K562 (cell line): ENCODE data around the gene TCEANC2. TPM values are rescaled to one million over a fixed set of nuclear protein-coding genes. Genes with fewer than 3 reads are reported as not detected.

ENCODE experiments used
- FUS ChIP-seq: fragments of 200-400 bp; formaldehyde crosslinking; optimal IDR thresholded peaks from 2 replicates; pipeline ENCODE3; 2017; ENCODE audit warnings: low read depth, low read length
- HDAC8 ChIP-seq: fragments of 450-650 bp; IDR thresholded peaks from 2 replicates; pipeline ENCODE4 v1.6.1; 2016; ENCODE audit warnings: mild to moderate bottlenecking, missing genetic modification characterization, moderate library complexity, missing compliant biosample characterization
- HEY1 ChIP-seq: fragments of 250-450 bp; sonication (Bioruptor Pico); IDR thresholded peaks from 2 replicates; pipeline ENCODE4 v1.5.0; 2020; ENCODE audit warnings: mild to moderate bottlenecking, moderate library complexity, borderline replicate concordance
- HMGN3 ChIP-seq: IDR thresholded peaks from 2 replicates; pipeline ENCODE4 v1.6.1; 2011; ENCODE audit warnings: borderline replicate concordance, low read depth, mild to moderate bottlenecking, mixed read lengths, low read length; ENCODE audit not compliant: insufficient read length; ENCODE audit errors: extremely low read depth
- JUND ChIP-seq, 2 experiments: IDR thresholded peaks; 2 replicates in 1 of 2; 3 replicates in 1 of 2; pipeline ENCODE4 v1.6.1; 2011; ENCODE audit warnings: borderline replicate concordance in 2 of 2, low read depth in 2 of 2, low read length in 2 of 2, improper control_type of control experiment in 1 of 2, missing biosample characterization in 1 of 2, missing genetic modification characterization in 1 of 2, missing genetic modification reagents in 1 of 2
- KLF16 ChIP-seq: IDR thresholded peaks from 2 replicates; pipeline ENCODE4 v1.6.1; 2016; ENCODE audit warnings: antibody characterized with exemption
- LCOR ChIP-seq: sonication (generic); formaldehyde crosslinking; IDR thresholded peaks from 2 replicates; pipeline ENCODE4 v1.8.0; 2022; ENCODE audit warnings: mild to moderate bottlenecking, missing genetic modification reagents
- MAX ChIP-seq: sonication (generic); formaldehyde crosslinking; IDR thresholded peaks from 2 replicates; pipeline ENCODE4 v1.9.0; 2022; ENCODE audit warnings: mild to moderate bottlenecking, missing genetic modification reagents
- PCBP2 ChIP-seq: fragments of 200-400 bp; formaldehyde crosslinking; IDR thresholded peaks from 2 replicates; pipeline ENCODE4 v1.6.1; 2018; ENCODE audit warnings: low read length, low read depth, mild to moderate bottlenecking, moderate library complexity; ENCODE audit not compliant: poor library complexity, severe bottlenecking
- PTBP1 ChIP-seq: fragments of 200-400 bp; formaldehyde crosslinking; IDR thresholded peaks from 2 replicates; pipeline ENCODE4 v1.6.1; 2017; ENCODE audit warnings: low read depth, low read length
- PTTG1 ChIP-seq: fragments of 450-650 bp; IDR thresholded peaks from 2 replicates; pipeline ENCODE4 v1.6.1; 2016; ENCODE audit warnings: low read depth, mild to moderate bottlenecking, missing genetic modification characterization, missing compliant biosample characterization
- PURB ChIP-seq: sonication (generic); formaldehyde crosslinking; IDR thresholded peaks from 2 replicates; pipeline ENCODE4 v1.9.0; 2021; ENCODE audit warnings: low read depth, mild to moderate bottlenecking, missing genetic modification reagents
- RB1 ChIP-seq: fragments of 450-650 bp; IDR thresholded peaks from 2 replicates; pipeline ENCODE4 v1.6.1; 2017; ENCODE audit warnings: low read depth, mild to moderate bottlenecking
- SNAPC5 ChIP-seq: fragments of 250-450 bp; sonication (Bioruptor Pico); IDR thresholded peaks from 2 replicates; pipeline ENCODE4 v1.8.0; 2021; ENCODE audit warnings: moderate library complexity, mild to moderate bottlenecking, inconsistent platforms
- SNRNP70 ChIP-seq: fragments of 200-400 bp; formaldehyde crosslinking; optimal IDR thresholded peaks from 2 replicates; pipeline ENCODE3; 2017; ENCODE audit warnings: low read depth, low read length
- SRSF9 ChIP-seq: fragments of 200-400 bp; formaldehyde crosslinking; IDR thresholded peaks from 2 replicates; pipeline ENCODE4 v1.6.1; 2017; ENCODE audit warnings: low read depth, low read length, borderline replicate concordance
- TCF7L2 ChIP-seq: fragments of 150-350 bp; IDR thresholded peaks from 2 replicates; pipeline ENCODE4 v1.6.1; 2016; ENCODE audit warnings: low read depth, mild to moderate bottlenecking, low read length, moderate library complexity
- TSHZ1 ChIP-seq: fragments of 250-450 bp; sonication (Bioruptor Pico); IDR thresholded peaks from 2 replicates; pipeline ENCODE4 v1.4.0; 2020; ENCODE audit warnings: mild to moderate bottlenecking, moderate library complexity
- ZKSCAN1 ChIP-seq: fragments of 150-350 bp; IDR thresholded peaks from 2 replicates; pipeline ENCODE4 v1.6.1; 2016; ENCODE audit warnings: low read depth, low read length
- ZNF165 ChIP-seq: fragments of 250-450 bp; sonication (Bioruptor Pico); IDR thresholded peaks from 2 replicates; pipeline ENCODE4 v1.4.0; 2020; ENCODE audit warnings: borderline replicate concordance
- ZNF431 ChIP-seq: sonication (generic); formaldehyde crosslinking; IDR thresholded peaks from 2 replicates; pipeline ENCODE4 v1.8.0; 2022; ENCODE audit warnings: mild to moderate bottlenecking, missing genetic modification reagents
- ZNF507 ChIP-seq: conservative IDR thresholded peaks from 2 replicates; pipeline ENCODE4 v1.6.1; 2017; ENCODE audit warnings: missing genetic modification characterization, missing compliant biosample characterization
- ZNF586 ChIP-seq: fragments of 450-650 bp; formaldehyde crosslinking; conservative IDR thresholded peaks from 2 replicates; pipeline ENCODE4 v1.4.0; 2020; ENCODE audit warnings: mild to moderate bottlenecking, moderate library complexity
- polyA plus RNA-seq, 8 experiments: library from polyadenylated mRNA; depleted of rRNA in 4 of 8; stranded (reverse) in 5 of 8; unstranded in 3 of 8; fragments of >200 nt; fragmentation: Nextera tagmentation in 2 of 8; fragmentation: Illumina TruSeq in 1 of 8; extraction: Ambion mirVana in 2 of 8; extraction: Trizol in 1 of 8; gene quantifications; 2 replicates each; pipeline versions ENCODE4 v1.2.1 to v1.2.3, GENCODE V29; 2011 to 2014; ENCODE audit warnings: inconsistent platforms in 1 of 8, missing spikeins in 1 of 8
- total RNA-seq, 7 experiments: library from RNA; depleted of rRNA in 6 of 7; stranded (reverse); fragments of >200 nt in 6 of 7; fragmentation: Illumina TruSeq in 2 of 7; extraction: Trizol in 2 of 7; gene quantifications; 2 replicates each; pipeline versions ENCODE4 v1.2.1 to v1.2.3, GENCODE V29; 2011 to 2021; ENCODE audit warnings: low replicate concordance in 1 of 7
- TF ChIP-seq, protein P1 (sequence below): sonication (generic); formaldehyde crosslinking; IDR thresholded peaks from 2 replicates; pipeline ENCODE4 v1.8.1; 2023; ENCODE audit warnings: mild to moderate bottlenecking, missing genetic modification reagents

TCEANC2 gene
- total and polyA plus RNA-seq, 9 of the 15 experiments (the other 6 are each of a cell fraction or from before 2014, with no cell fraction given), result 3.3 to 10.2 (median 7.0) TPM

DNA sequence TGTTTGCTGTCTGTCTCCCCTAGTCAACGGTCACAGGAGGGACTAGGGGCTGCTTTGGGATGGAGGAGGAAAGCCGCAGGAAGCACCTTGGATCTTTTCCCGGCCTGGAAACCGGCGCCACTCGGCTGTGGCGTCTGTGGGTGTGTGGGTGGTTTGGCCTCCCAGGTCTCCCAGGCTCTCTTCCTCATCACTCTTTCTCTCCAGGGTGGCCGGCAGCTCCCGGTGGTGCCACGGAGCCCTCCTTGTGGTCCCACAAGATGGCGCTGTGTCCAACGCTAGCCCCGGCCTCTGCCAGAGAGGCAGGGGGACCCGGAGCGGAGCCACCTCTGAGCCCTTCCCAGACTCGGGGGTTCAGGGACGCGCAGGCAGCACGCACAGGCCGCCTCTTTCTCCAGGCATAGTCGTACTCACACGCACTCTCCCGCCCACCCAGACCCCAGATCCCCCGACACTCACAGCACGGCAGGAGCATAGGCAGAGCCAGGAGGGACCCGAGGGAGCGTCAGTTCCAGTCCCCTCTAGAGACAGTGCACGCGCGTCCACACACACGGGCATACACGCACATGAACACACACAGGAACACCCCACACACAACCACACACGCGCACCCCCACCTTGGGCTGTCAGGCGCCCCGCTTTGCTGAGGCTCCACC is 68.2 kb downstream of the TCEANC2 start (continued):
- no peak for TF ChIP-seq LCOR (CRISPR knock-in tag)
- no peak for TF ChIP-seq HEY1
- TF ChIP-seq MAX (CRISPR knock-in tag), result peak; percentile 55; the same call in 1 of the 2 replicates
- TF ChIP-seq ZKSCAN1, result no peak
- TF ChIP-seq KLF16, result no peak
- TF ChIP-seq ZNF586 (CRISPR knock-in tag), result no peak
- no peak for TF ChIP-seq TSHZ1
- TF ChIP-seq PTBP1, result no peak
- TF ChIP-seq ZNF431 (CRISPR knock-in tag), result no peak
- no peak for TF ChIP-seq PTTG1 (tag)
- TF ChIP-seq SNAPC5 (CRISPR knock-in tag), result no peak
- no peak for TF ChIP-seq SRSF9
- no peak for TF ChIP-seq ZNF507
- TF ChIP-seq, protein P1, sequence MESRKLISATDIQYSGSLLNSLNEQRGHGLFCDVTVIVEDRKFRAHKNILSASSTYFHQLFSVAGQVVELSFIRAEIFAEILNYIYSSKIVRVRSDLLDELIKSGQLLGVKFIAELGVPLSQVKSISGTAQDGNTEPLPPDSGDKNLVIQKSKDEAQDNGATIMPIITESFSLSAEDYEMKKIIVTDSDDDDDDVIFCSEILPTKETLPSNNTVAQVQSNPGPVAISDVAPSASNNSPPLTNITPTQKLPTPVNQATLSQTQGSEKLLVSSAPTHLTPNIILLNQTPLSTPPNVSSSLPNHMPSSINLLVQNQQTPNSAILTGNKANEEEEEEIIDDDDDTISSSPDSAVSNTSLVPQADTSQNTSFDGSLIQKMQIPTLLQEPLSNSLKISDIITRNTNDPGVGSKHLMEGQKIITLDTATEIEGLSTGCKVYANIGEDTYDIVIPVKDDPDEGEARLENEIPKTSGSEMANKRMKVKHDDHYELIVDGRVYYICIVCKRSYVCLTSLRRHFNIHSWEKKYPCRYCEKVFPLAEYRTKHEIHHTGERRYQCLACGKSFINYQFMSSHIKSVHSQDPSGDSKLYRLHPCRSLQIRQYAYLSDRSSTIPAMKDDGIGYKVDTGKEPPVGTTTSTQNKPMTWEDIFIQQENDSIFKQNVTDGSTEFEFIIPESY, result peak; percentile 62; the same call in 1 of the 2 replicates
- no peak for TF ChIP-seq PURB
- TF ChIP-seq TCF7L2, result no peak
- TF ChIP-seq FUS, result no peak
- TF ChIP-seq SNRNP70, result no peak
- TF ChIP-seq HMGN3, result no peak
- TF ChIP-seq JUND (IDR thresholded peaks at IDR 0.05; ENCODE audit: borderline replicate concordance, low read depth, low read length), result no peak
- TF ChIP-seq JUND (tag; IDR thresholded peaks at IDR 0.05; ENCODE audit: borderline replicate concordance, low read depth, low read length), result no peak
- TF ChIP-seq PCBP2, result no peak
- TF ChIP-seq ZNF165 (CRISPR knock-in tag), result no peak
- peak; percentile 86 for TF ChIP-seq RB1
- TF ChIP-seq HDAC8 (tag), result no peak
